Trophoblast cell (in vitro differentiated cells and primary cell): ENCODE results near the gene C16orf90.

Experiments
- DNase-seq, 2 donors: peaks; one replicate each; pipeline ENCODE4 v3.0.0-alpha.2; 2016
- H2AFZ ChIP-seq: 2 replicates; pipeline ENCODE4 v1.6.1; 2013; ENCODE audit warnings: low read length, moderate library complexity, mild to moderate bottlenecking; ENCODE audit not compliant: insufficient read depth, poor library complexity
- H2AK5ac ChIP-seq: 2 replicates; pipeline ENCODE4 v1.6.1; 2013; ENCODE audit warnings: mild to moderate bottlenecking, low read length
- H2BK120ac ChIP-seq: 2 replicates; pipeline ENCODE4 v1.6.1; 2013; ENCODE audit warnings: low read length, mild to moderate bottlenecking, moderate library complexity; ENCODE audit not compliant: insufficient read depth, poor library complexity
- H2BK12ac ChIP-seq: 2 replicates; pipeline ENCODE4 v1.6.1; 2013; ENCODE audit warnings: mild to moderate bottlenecking, low read length, moderate library complexity
- H2BK5ac ChIP-seq: 2 replicates; pipeline ENCODE4 v1.6.1; 2013; ENCODE audit warnings: low read length, low read depth, moderate library complexity, mild to moderate bottlenecking; ENCODE audit not compliant: poor library complexity
- H3K14ac ChIP-seq: 2 replicates; pipeline ENCODE4 v1.6.1; 2013; ENCODE audit warnings: mild to moderate bottlenecking, low read length
- H3K18ac ChIP-seq: 2 replicates; pipeline ENCODE4 v1.6.1; 2013; ENCODE audit warnings: mild to moderate bottlenecking, low read length
- H3K23ac ChIP-seq: 2 replicates; pipeline ENCODE4 v1.6.1; 2013; ENCODE audit warnings: low read length
- H3K27ac ChIP-seq: 2 replicates; pipeline ENCODE4 v1.5.1; 2013; ENCODE audit warnings: low read depth, mild to moderate bottlenecking, inconsistent platforms, low read length, moderate library complexity
- H3K27me3 ChIP-seq: 2 replicates; pipeline ENCODE4 v1.6.1; 2013; ENCODE audit warnings: inconsistent platforms, mild to moderate bottlenecking, low read length, moderate library complexity; ENCODE audit not compliant: insufficient read depth
- H3K36me3 ChIP-seq, 2 experiments: 1 replicate in 1 of 2; 2 replicates in 1 of 2; pipeline ENCODE4 v1.6.1; 2013; ENCODE audit warnings: low read length in 2 of 2, mild to moderate bottlenecking in 2 of 2, moderate library complexity in 1 of 2; ENCODE audit not compliant: insufficient read depth in 2 of 2, control insufficient read depth in 1 of 2
- H3K4ac ChIP-seq: 2 replicates; pipeline ENCODE4 v1.6.1; 2013; ENCODE audit warnings: low read depth, mild to moderate bottlenecking, low read length, moderate library complexity
- H3K4me1 ChIP-seq, 2 experiments: 1 replicate in 1 of 2; 2 replicates in 1 of 2; pipeline ENCODE4 v1.6.1; 2013; ENCODE audit warnings: low read length in 2 of 2, mild to moderate bottlenecking in 2 of 2, moderate library complexity in 1 of 2; ENCODE audit not compliant: insufficient read depth in 2 of 2, control insufficient read depth in 1 of 2
- H3K4me2 ChIP-seq: 2 replicates; pipeline ENCODE4 v1.6.1; 2013; ENCODE audit warnings: inconsistent platforms, mild to moderate bottlenecking, low read length, moderate library complexity
- H3K4me3 ChIP-seq: 2 replicates; pipeline ENCODE4 v1.5.1; 2013; ENCODE audit warnings: mild to moderate bottlenecking, low read depth, low read length, inconsistent platforms
- H3K79me1 ChIP-seq: one replicate; pipeline ENCODE4 v1.6.1; 2013; ENCODE audit warnings: low read length
- H3K79me2 ChIP-seq: 2 replicates; pipeline ENCODE4 v1.6.1; 2013; ENCODE audit warnings: low read length, mild to moderate bottlenecking; ENCODE audit not compliant: control insufficient read depth, insufficient read depth, poor library complexity
- H3K9ac ChIP-seq: 2 replicates; pipeline ENCODE4 v1.6.1; 2013; ENCODE audit warnings: mild to moderate bottlenecking, low read length
- H3K9me3 ChIP-seq: 2 replicates; pipeline ENCODE4 v1.6.1; 2013; ENCODE audit warnings: low read depth, mild to moderate bottlenecking, control low read depth, inconsistent platforms, low read length; ENCODE audit not compliant: insufficient read depth
- H4K12ac ChIP-seq: 2 replicates; pipeline ENCODE4 v1.6.1; 2013; ENCODE audit warnings: low read depth, mild to moderate bottlenecking, low read length, moderate library complexity
- H4K8ac ChIP-seq: 2 replicates; pipeline ENCODE4 v1.6.1; 2013; ENCODE audit warnings: low read depth, mild to moderate bottlenecking, low read length, moderate library complexity
- H4K91ac ChIP-seq: one replicate; pipeline ENCODE4 v1.6.1; 2013; ENCODE audit warnings: low read depth, mild to moderate bottlenecking, low read length, moderate library complexity
- WGBS: extraction: QIAGEN DNeasy Blood & Tissue Kit; methylation state at CpG from one replicate; pipeline ENCODE4 v1.1.7; 2013; ENCODE audit warnings: missing lambda C conversion rate; ENCODE audit not compliant: insufficient read length, insufficient coverage; ENCODE audit errors: extremely low coverage; 5-methylcytosine and 5-hydroxymethylcytosine counted together

Gene C16orf90

GRCh38 chr16:3484318-3485096 is 10.8 kb downstream of the C16orf90 start:
- Histone ChIP-seq H3K9me3 (peaks cover 3% of the 10 kb centered on the region), H2BK12ac (no peak overlapping the region), H3K27ac (no peak overlapping the region), H4K91ac (no peak overlapping the region), H3K14ac (no peak overlapping the region), H4K12ac (no peak overlapping the region), H2AK5ac (no peak overlapping the region), H3K27me3 (no peaks in the 10 kb centered on the region), H3K4me3 (peak overlapping the region; percentile 12), H3K79me1 (no peaks in the 10 kb centered on the region), H3K4me2 (no peak overlapping the region), H3K4me1 (peaks cover 0 to 2% of the 10 kb centered on the region in 2 experiments), H2AFZ (no peak overlapping the region), H4K8ac (no peak overlapping the region), H3K79me2 (no peaks in the 10 kb centered on the region), H3K23ac (no peak overlapping the region), H3K4ac (no peak overlapping the region), H2BK5ac (no peak overlapping the region), H3K18ac (no peak overlapping the region), H2BK120ac (no peak overlapping the region), H3K36me3 (peaks cover 65 to 69% of the 10 kb centered on the region in 2 experiments), H3K9ac (no peak overlapping the region)
- WGBS, result no CpG with 5 or more reads among the region's 30 CpGs
- DNase-seq, result no peak

GRCh38 chr16:3482659-3483241 is 12.5 kb downstream of the C16orf90 start:
- H3K4me3 ChIP-seq, result no peak overlapping the region
- DNase-seq, result no peak
- H3K79me1 ChIP-seq, result no peaks in the 10 kb centered on the region
- no peak overlapping the region for H2AK5ac ChIP-seq
- H3K23ac ChIP-seq, result no peak overlapping the region
- no peak overlapping the region for H3K4me2 ChIP-seq
- no CpG with 5 or more reads among the region's 18 CpGs for WGBS
- no peak overlapping the region for H3K14ac ChIP-seq
- H2AFZ ChIP-seq, result no peak overlapping the region
- peaks cover 65 to 76% of the 10 kb centered on the region in 2 experiments for H3K36me3 ChIP-seq
- H4K91ac ChIP-seq, result no peak overlapping the region
- H3K4me1 ChIP-seq, result peaks cover 0 to 5% of the 10 kb centered on the region in 2 experiments
- H3K4ac ChIP-seq, result no peak overlapping the region
- H4K8ac ChIP-seq, result no peak overlapping the region
- no peak overlapping the region for H2BK5ac ChIP-seq
- H4K12ac ChIP-seq, result no peak overlapping the region
- H2BK12ac ChIP-seq, result no peak overlapping the region
- no peak overlapping the region for H3K27ac ChIP-seq
- no peaks in the 10 kb centered on the region for H3K79me2 ChIP-seq
- H3K27me3 ChIP-seq, result no peaks in the 10 kb centered on the region
- H2BK120ac ChIP-seq, result no peak overlapping the region
- peaks cover 3% of the 10 kb centered on the region for H3K9me3 ChIP-seq
- H3K9ac ChIP-seq, result no peak overlapping the region
- H3K18ac ChIP-seq, result no peak overlapping the region

GRCh38 chr16:3481696-3482658 is 13.3 kb downstream of the C16orf90 start:
- no peak overlapping the region for H3K9ac ChIP-seq
- no peak overlapping the region for H3K27ac ChIP-seq
- peaks cover 2% of the 10 kb centered on the region for H3K9me3 ChIP-seq
- H4K12ac ChIP-seq, result no peak overlapping the region
- H3K14ac ChIP-seq, result no peak overlapping the region
- H2AK5ac ChIP-seq, result no peak overlapping the region
- no peak overlapping the region for H4K91ac ChIP-seq
- H3K36me3 ChIP-seq, result peaks cover 59 to 70% of the 10 kb centered on the region in 2 experiments
- H3K4me3 ChIP-seq, result no peak overlapping the region
- peaks cover 0 to 3% of the 10 kb centered on the region in 2 experiments for H3K4me1 ChIP-seq
- WGBS, result no CpG with 5 or more reads among the region's 32 CpGs
- H2BK12ac ChIP-seq, result no peak overlapping the region
- H3K79me2 ChIP-seq, result no peaks in the 10 kb centered on the region
- H3K4me2 ChIP-seq, result no peak overlapping the region
- no peaks in the 10 kb centered on the region for H3K79me1 ChIP-seq
- no peaks in the 10 kb centered on the region for H3K27me3 ChIP-seq
- no peak overlapping the region for H2AFZ ChIP-seq
- no peak overlapping the region for H4K8ac ChIP-seq
- no peak overlapping the region for H3K4ac ChIP-seq
- no peak for DNase-seq
- no peak overlapping the region for H2BK5ac ChIP-seq
- H3K23ac ChIP-seq, result no peak overlapping the region
- no peak overlapping the region for H3K18ac ChIP-seq
- no peak overlapping the region for H2BK120ac ChIP-seq

GRCh38 chr16:3480901-3481695 is 14.2 kb downstream of the C16orf90 start:
- H3K23ac ChIP-seq, result no peak overlapping the region
- H3K4me2 ChIP-seq, result no peak overlapping the region
- H4K8ac ChIP-seq, result no peak overlapping the region
- no peak overlapping the region for H4K12ac ChIP-seq
- H3K4me3 ChIP-seq, result no peak overlapping the region
- H3K4ac ChIP-seq, result no peak overlapping the region
- H2BK5ac ChIP-seq, result no peak overlapping the region
- peaks cover 0 to 3% of the 10 kb centered on the region in 2 experiments for H3K4me1 ChIP-seq
- H3K36me3 ChIP-seq, result peaks cover 53 to 64% of the 10 kb centered on the region in 2 experiments
- H3K18ac ChIP-seq, result no peak overlapping the region
- H3K27ac ChIP-seq, result no peak overlapping the region
- no peaks in the 10 kb centered on the region for H3K79me1 ChIP-seq
- no peak overlapping the region for H2BK12ac ChIP-seq
- no peak overlapping the region for H2AK5ac ChIP-seq
- no peak overlapping the region for H3K9ac ChIP-seq
- no peak for DNase-seq
- peaks cover 2% of the 10 kb centered on the region for H3K9me3 ChIP-seq
- no peaks in the 10 kb centered on the region for H3K27me3 ChIP-seq
- H3K79me2 ChIP-seq, result no peaks in the 10 kb centered on the region
- H2AFZ ChIP-seq, result no peak overlapping the region
- no CpG with 5 or more reads among the region's 18 CpGs for WGBS
- no peak overlapping the region for H2BK120ac ChIP-seq
- no peak overlapping the region for H4K91ac ChIP-seq
- H3K14ac ChIP-seq, result no peak overlapping the region
